Subcutaneous adipose tissue (tissue), 4 donors: Measurements from ENCODE around the gene NTPCR. TPM values are rescaled to one million over a fixed set of nuclear protein-coding genes. Genes with fewer than 3 reads are reported as not detected.

Experiments used
- CTCF ChIP-seq: fragments of 450-650 bp; IDR thresholded peaks from one replicate; pipeline ENCODE4 v1.5.1; 2016; ENCODE audit warnings: low read depth, mild to moderate bottlenecking, control low read depth, antibody characterized with exemption, moderate library complexity
- total RNA-seq, 4 donors: library from RNA; depleted of rRNA; stranded (reverse); fragments of >200 nt; gene quantifications; one replicate each; pipeline ENCODE4 v1.1.0, GENCODE V29; 2016

Gene NTPCR
- total RNA-seq, 4 donors from 2014 or later = 12.4 to 26.0 (median 24.0) TPM

- TF ChIP-seq CTCF = no peak
These were observed 17.7 kb upstream of the NTPCR start for GRCh38 chr1:232932486-232933425.

DNA sequence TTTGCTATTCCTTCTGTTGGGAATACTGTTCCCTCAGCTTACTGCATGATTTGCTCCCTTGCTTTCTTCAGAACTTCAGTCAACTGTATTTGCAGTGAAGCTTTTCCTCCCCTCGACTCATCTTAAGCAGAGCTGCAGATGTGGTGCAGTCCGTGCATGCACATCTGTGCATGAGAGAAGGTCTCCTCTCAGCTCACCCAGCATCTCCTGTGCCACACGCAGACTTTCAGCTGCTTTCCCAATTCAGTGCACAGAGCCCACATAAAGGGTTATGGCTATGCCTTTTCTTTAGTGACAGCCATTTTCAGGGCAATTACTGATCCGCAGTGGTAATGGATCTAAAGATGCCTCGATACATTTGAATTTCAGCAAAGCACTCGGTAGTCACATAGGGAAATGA lies 13.5 kb upstream of the NTPCR start:
- no peak for TF ChIP-seq CTCF

- TF ChIP-seq CTCF = no peak
These were observed 12.6 kb upstream of the NTPCR start for GRCh38 chr1:232937741-232938375.

- no peak for TF ChIP-seq CTCF
These were observed 11.5 kb upstream of the NTPCR start for GRCh38 chr1:232938926-232939325.

GRCh38 chr1:232939748-232940147 lies 10.7 kb upstream of the NTPCR start:
- TF ChIP-seq CTCF = no peak

- TF ChIP-seq CTCF = no peak
These were observed 10.1 kb upstream of the NTPCR start for GRCh38 chr1:232940262-232940661.
